ENCODE data around the gene PTGFRN.

- TF ChIP-seq CTCF (IDR thresholded peaks at IDR 0.05) (no peak), EZH2phosphoT487 (IDR thresholded peaks at IDR 0.05) (no peak)
Observed at GRCh38 chr1:116961606-116962005, 51.9 kb downstream of the PTGFRN start.
